Keratinocyte (primary cell): ENCODE measurements around the gene P2RX3. TPM values are rescaled to one million over a fixed set of nuclear protein-coding genes. Genes with fewer than 3 reads are reported as not detected.

Experiments
- DNase-seq: peaks from one replicate; pipeline ENCODE4 v3.0.0-alpha.2; 2011; ENCODE audit warnings: low read depth, missing footprints, low spot score
- FAIRE-seq: peaks from 2 replicates; lab custom pipeline; 2011; peaks lifted over from hg19 to GRCh38; lab: Jason Lieb, UNC
- H2AFZ ChIP-seq: 2 replicates; pipeline ENCODE4 v1.6.0; 2012; ENCODE audit warnings: low read length, control low read depth, inconsistent platforms; ENCODE audit not compliant: control insufficient read depth
- H3K27ac ChIP-seq: 2 replicates; pipeline ENCODE4 v1.5.1; 2011; ENCODE audit warnings: low read length; ENCODE audit not compliant: control insufficient read depth, insufficient read depth
- H3K27me3 ChIP-seq: 3 replicates; pipeline ENCODE4 v1.6.0; 2011; ENCODE audit warnings: low read length; ENCODE audit not compliant: control insufficient read depth, insufficient read depth; ENCODE audit errors: extremely low read depth
- H3K36me3 ChIP-seq, 2 experiments: 2 replicates in 1 of 2; 3 replicates in 1 of 2; pipeline ENCODE4 v1.5.1; 2011; ENCODE audit warnings: low read length in 2 of 2, mild to moderate bottlenecking in 1 of 2; ENCODE audit not compliant: control insufficient read depth in 2 of 2, insufficient read depth in 2 of 2; ENCODE audit errors: extremely low read depth in 1 of 2
- H3K4me1 ChIP-seq: 3 replicates; pipeline ENCODE4 v1.5.1; 2011; ENCODE audit warnings: low read length; ENCODE audit not compliant: control insufficient read depth, insufficient read depth; ENCODE audit errors: extremely low read depth
- H3K4me2 ChIP-seq: 3 replicates; pipeline ENCODE4 v1.6.0; 2011; ENCODE audit warnings: low read depth, low read length; ENCODE audit not compliant: control insufficient read depth, insufficient read depth; ENCODE audit errors: extremely low read depth
- H3K4me3 ChIP-seq, 3 experiments: fragments of 200-600 bp in 1 of 3; sonication (generic) in 1 of 3; 2 replicates in 2 of 3; 3 replicates in 1 of 3; pipeline ENCODE4 v1.5.1; 2011 to 2016; ENCODE audit warnings: low read length in 3 of 3, mild to moderate bottlenecking in 3 of 3, control low read depth in 2 of 3, inconsistent platforms in 1 of 3, low read depth in 1 of 3, mixed read lengths in 1 of 3, mixed run types in 1 of 3, moderate library complexity in 1 of 3; ENCODE audit not compliant: control insufficient read depth in 2 of 3, insufficient read depth in 2 of 3; ENCODE audit errors: extremely low read depth in 1 of 3
- H3K79me2 ChIP-seq: 2 replicates; pipeline ENCODE4 v1.6.0; 2012; ENCODE audit warnings: low read length; ENCODE audit not compliant: control insufficient read depth, insufficient read depth
- H3K9ac ChIP-seq: 3 replicates; pipeline ENCODE4 v1.6.0; 2011; ENCODE audit warnings: low read length; ENCODE audit not compliant: control insufficient read depth, insufficient read depth; ENCODE audit errors: extremely low read depth
- H3K9me1 ChIP-seq: 3 replicates; pipeline ENCODE4 v1.6.0; 2011; ENCODE audit warnings: low read length; ENCODE audit not compliant: control insufficient read depth, insufficient read depth; ENCODE audit errors: extremely low read depth
- H3K9me3 ChIP-seq: 2 replicates; pipeline ENCODE4 v1.5.1; 2012; ENCODE audit warnings: low read depth, low read length; ENCODE audit not compliant: control insufficient read depth
- H4K20me1 ChIP-seq: 3 replicates; pipeline ENCODE4 v1.6.0; 2011; ENCODE audit warnings: low read length; ENCODE audit not compliant: control insufficient read depth, insufficient read depth; ENCODE audit errors: extremely low read depth
- EZH2 ChIP-seq: IDR thresholded peaks from one replicate; pipeline ENCODE4 v1.6.1; 2012; ENCODE audit warnings: inconsistent platforms, mild to moderate bottlenecking, low read length, moderate library complexity
- dilution Hi-C: fragments of 300-500 bp; cut with MboI; formaldehyde crosslinking; loops from one replicate; pipeline ENCODE4 v1.7.0; 2020; ENCODE audit warnings: low sequenced_read_pairs; ENCODE audit not compliant: extremely low pct_ligation_motif_present
- polyA plus RNA-seq, 5 experiments: library from polyadenylated mRNA; depleted of rRNA in 3 of 5; stranded (reverse) in 3 of 5; stranded (forward) in 1 of 5; unstranded in 1 of 5; fragments of >200 nt; gene quantifications; 1 replicate in 1 of 5; 2 replicates in 3 of 5; 3 replicates in 1 of 5; pipeline versions ENCODE4 v1.2.1 to v1.2.3, GENCODE V29; 2011 to 2012; ENCODE audit warnings: missing spikeins in 2 of 5, low read depth in 1 of 5, low replicate concordance in 1 of 5
- TF ChIP-seq, protein P1 (sequence below), 3 experiments: IDR thresholded peaks in 1 of 3; conservative IDR thresholded peaks in 1 of 3; optimal IDR thresholded peaks in 1 of 3; 2 replicates in 2 of 3; 3 replicates in 1 of 3; pipeline versions ENCODE3 to v1.5.1; 2011; ENCODE audit warnings: low read length in 3 of 3, mild to moderate bottlenecking in 3 of 3, moderate library complexity in 2 of 3, control low read depth in 1 of 3, inconsistent platforms in 1 of 3; ENCODE audit not compliant: insufficient read depth in 2 of 3; ENCODE audit errors: extremely low read depth in 1 of 3

Gene P2RX3
- polyA plus RNA-seq, 1 donor (not counting 4 experiments of a cell fraction or from before 2014, with no cell fraction given) = not detected

DNA sequence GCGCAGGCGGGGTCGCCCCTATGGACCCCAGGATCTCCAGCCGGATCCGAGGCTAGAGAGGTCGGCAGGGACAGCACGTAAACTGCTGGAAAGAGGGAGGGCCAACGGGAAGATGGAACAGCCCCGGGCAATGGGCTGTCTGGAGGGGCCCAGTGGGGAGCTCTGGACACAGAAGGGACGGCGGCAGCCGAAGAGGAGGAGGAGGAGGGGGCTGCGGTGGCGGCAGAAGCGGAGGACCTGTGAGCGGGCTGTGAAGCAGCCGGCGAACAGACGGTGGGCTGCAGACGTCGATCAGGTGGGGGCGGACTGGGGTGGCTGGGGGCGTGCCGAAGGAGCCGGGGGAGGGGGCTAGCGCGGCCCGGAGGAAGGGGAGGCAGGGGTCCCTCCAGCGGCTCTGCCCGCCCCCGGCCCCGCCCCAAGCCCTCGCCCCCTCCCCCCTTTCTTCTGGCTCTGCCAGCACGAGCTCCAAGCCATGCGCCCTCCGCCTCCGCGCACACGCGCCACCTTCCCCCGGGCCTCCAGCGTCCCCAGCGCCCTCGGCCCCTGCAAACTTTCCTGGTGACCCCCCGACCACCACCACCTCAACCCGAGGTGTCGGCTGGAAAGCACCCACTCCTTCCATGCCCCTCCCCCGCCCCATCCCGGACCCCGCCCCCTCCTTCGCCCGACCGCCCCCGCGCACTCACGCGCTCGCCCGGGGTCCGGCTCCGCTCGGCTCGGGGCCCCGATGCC, 13.8 kb upstream of the P2RX3 start:
- dilution Hi-C loops = no loop called here
- no peak for FAIRE-seq
- peak overlapping the region; percentile 93 for H3K9ac ChIP-seq
- H3K4me2 ChIP-seq = peak overlapping the region; percentile 94
- H3K4me1 ChIP-seq = peaks cover 46% of the 10 kb centered on the region
- H4K20me1 ChIP-seq = no peaks in the 10 kb centered on the region
- H3K9me3 ChIP-seq = no peaks in the 10 kb centered on the region
- H3K9me1 ChIP-seq = peaks cover 2% of the 10 kb centered on the region
- no peak for DNase-seq
- peaks cover 35% of the 10 kb centered on the region for H3K79me2 ChIP-seq
- H3K27ac ChIP-seq = peak overlapping the region; percentile 97
- H3K4me3 ChIP-seq = peak overlapping the region; percentile 65 to 92 (median 87)
- no peaks in the 10 kb centered on the region for H3K27me3 ChIP-seq
- TF ChIP-seq, protein P1, sequence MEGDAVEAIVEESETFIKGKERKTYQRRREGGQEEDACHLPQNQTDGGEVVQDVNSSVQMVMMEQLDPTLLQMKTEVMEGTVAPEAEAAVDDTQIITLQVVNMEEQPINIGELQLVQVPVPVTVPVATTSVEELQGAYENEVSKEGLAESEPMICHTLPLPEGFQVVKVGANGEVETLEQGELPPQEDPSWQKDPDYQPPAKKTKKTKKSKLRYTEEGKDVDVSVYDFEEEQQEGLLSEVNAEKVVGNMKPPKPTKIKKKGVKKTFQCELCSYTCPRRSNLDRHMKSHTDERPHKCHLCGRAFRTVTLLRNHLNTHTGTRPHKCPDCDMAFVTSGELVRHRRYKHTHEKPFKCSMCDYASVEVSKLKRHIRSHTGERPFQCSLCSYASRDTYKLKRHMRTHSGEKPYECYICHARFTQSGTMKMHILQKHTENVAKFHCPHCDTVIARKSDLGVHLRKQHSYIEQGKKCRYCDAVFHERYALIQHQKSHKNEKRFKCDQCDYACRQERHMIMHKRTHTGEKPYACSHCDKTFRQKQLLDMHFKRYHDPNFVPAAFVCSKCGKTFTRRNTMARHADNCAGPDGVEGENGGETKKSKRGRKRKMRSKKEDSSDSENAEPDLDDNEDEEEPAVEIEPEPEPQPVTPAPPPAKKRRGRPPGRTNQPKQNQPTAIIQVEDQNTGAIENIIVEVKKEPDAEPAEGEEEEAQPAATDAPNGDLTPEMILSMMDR (optimal IDR thresholded peaks at IDR 0.05 in 1 of 3, IDR thresholded peaks at IDR 0.05 in 1 of 3, conservative IDR thresholded peaks at IDR 0.05 in 1 of 3; ENCODE audit: extremely low read depth in 1 of 3, insufficient read depth in 2 of 3, low read length in 3 of 3) = no peak
- TF ChIP-seq EZH2 = no peak
- H2AFZ ChIP-seq = no peak overlapping the region
- peaks cover 20 to 34% of the 10 kb centered on the region in 2 experiments for H3K36me3 ChIP-seq

DNA sequence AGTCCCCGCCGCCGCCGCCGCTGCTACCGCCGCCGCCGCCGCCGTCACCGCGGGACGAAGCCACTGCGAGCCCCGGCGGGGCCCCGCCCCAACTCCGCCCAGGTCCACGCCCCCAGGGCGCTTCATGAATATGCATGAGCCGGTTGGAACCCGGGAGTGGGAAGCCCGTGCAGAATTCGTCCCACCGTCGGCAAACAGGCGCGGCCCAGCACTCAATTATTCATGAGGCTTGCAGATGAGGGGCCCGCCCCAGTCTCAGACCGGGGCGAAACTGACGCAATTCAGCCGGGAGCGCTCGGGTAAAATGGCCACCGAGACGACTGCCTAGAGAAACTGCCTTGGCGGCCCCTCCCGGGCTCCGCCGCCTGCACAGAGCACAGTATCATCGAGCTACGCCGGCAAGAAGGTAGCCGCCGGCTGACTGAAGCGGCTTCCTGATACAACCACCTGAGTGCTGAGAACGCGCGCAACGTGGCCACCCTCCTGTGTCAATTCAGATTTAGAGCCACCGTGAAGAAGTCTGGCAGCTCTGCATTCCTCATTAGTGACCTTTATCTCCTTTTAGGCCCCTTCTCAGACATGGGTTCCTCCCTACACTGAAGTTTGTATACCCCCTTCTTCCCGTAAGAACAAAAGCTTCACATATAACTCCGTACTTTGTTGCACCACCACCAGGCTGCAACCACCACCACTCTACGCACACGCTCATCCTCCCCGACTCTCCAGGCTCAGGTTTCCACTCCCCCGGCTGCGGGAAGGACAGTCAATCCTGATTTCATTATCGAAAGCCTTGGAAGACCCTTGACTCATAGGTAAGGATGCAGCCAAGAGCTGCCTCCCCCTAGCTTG, 13.0 kb upstream of the P2RX3 start, which contains the start of gene TNKS1BP1:
Gene TNKS1BP1, minus strand, starts transcription at position 67 of the 849 bp plus-strand sequence. CDS start 3,067 bp downstream, outside the sequence.
- FAIRE-seq (peak; percentile 78), DNase-seq (no peak)
- Histone ChIP-seq H2AFZ (peak within 1 kb of the TSS; percentile 71), H3K4me1 (peaks cover 43% of the 10 kb centered on the region), H3K27me3 (no peaks in the 10 kb centered on the region), H3K4me2 (peak within 1 kb of the TSS; percentile 94), H3K9me1 (peaks cover 2% of the 10 kb centered on the region), H3K36me3 (peaks cover 20 to 40% of the 10 kb centered on the region in 2 experiments), H3K4me3 (peak within 1 kb of the TSS; percentile 76 to 92 (median 87)), H3K79me2 (peaks cover 31% of the 10 kb centered on the region), H3K9ac (peak within 1 kb of the TSS; percentile 93), H3K27ac (peak within 1 kb of the TSS; percentile 97), H4K20me1 (no peaks in the 10 kb centered on the region), H3K9me3 (no peaks in the 10 kb centered on the region)
- dilution Hi-C loops = no loop called here
- TF ChIP-seq, protein P1 (optimal IDR thresholded peaks at IDR 0.05 in 1 of 3, IDR thresholded peaks at IDR 0.05 in 1 of 3, conservative IDR thresholded peaks at IDR 0.05 in 1 of 3; ENCODE audit: extremely low read depth in 1 of 3, insufficient read depth in 2 of 3, low read length in 3 of 3) = peak in 2 of 3 experiments; percentile 6 to 8
- TF ChIP-seq EZH2 = no peak
